GM12878 (cell line): ENCODE measurements around the gene CRYL1. TPM values are rescaled to one million over a fixed set of nuclear protein-coding genes. Genes with fewer than 3 reads are reported as not detected.
A peak's percentile ranks its signal among the peaks of the same experiment; 100 is the strongest.

Source experiments
- ATF7 ChIP-seq: fragments of 450-650 bp; IDR thresholded peaks from 2 replicates; pipeline ENCODE4 v1.6.1; 2016; ENCODE audit warnings: low read depth, mild to moderate bottlenecking
- BCL11A ChIP-seq: IDR thresholded peaks from 2 replicates; pipeline ENCODE4 v1.6.1; 2011; ENCODE audit warnings: low read depth, low read length
- EGR1 ChIP-seq, 2 experiments: IDR thresholded peaks; 1 replicate in 1 of 2; 2 replicates in 1 of 2; pipeline ENCODE4 v1.6.1; 2011 to 2012; ENCODE audit warnings: low read depth in 2 of 2, low read length in 2 of 2, borderline replicate concordance in 1 of 2, mild to moderate bottlenecking in 1 of 2, moderate library complexity in 1 of 2
- MEF2B ChIP-seq: fragments of 450-650 bp; IDR thresholded peaks from 2 replicates; pipeline ENCODE4 v1.6.1; 2018; ENCODE audit warnings: mild to moderate bottlenecking, moderate library complexity; ENCODE audit not compliant: partially characterized antibody, poor library complexity, severe bottlenecking
- MXI1 ChIP-seq: fragments of 150-350 bp; IDR thresholded peaks from 2 replicates; pipeline ENCODE4 v1.6.1; 2011; ENCODE audit warnings: low read depth, mild to moderate bottlenecking, inconsistent platforms, low read length, improper control_type of control experiment
- RELA ChIP-seq: fragments of 450-650 bp; IDR thresholded peaks from 2 replicates; pipeline ENCODE4 v1.8.0; 2014; ENCODE audit warnings: borderline replicate concordance; ENCODE audit not compliant: partially characterized antibody
- STAT3 ChIP-seq: IDR thresholded peaks from 2 replicates; pipeline ENCODE4 v1.6.1; 2011; ENCODE audit warnings: low read depth, low read length, improper control_type of control experiment
- polyA plus RNA-seq, 11 experiments: library from polyadenylated mRNA; depleted of rRNA in 4 of 11; unstranded in 6 of 11; stranded (reverse) in 5 of 11; fragments of >200 nt; fragmentation: Nextera tagmentation in 4 of 11; fragmentation: Illumina TruSeq in 1 of 11; extraction: Ambion mirVana in 4 of 11; extraction: Trizol in 1 of 11; gene quantifications; 1 replicate in 1 of 11; 2 replicates in 10 of 11; pipeline versions ENCODE4 v1.2.1 to v1.2.3, GENCODE V29; 2011 to 2016; ENCODE audit warnings: inconsistent platforms in 2 of 11, missing spikeins in 2 of 11, low read depth in 1 of 11
- total RNA-seq, 4 experiments: library from RNA; depleted of rRNA in 3 of 4; stranded (reverse); fragments of >200 nt in 3 of 4; fragmentation: Illumina TruSeq in 1 of 4; extraction: Trizol in 1 of 4; gene quantifications; 2 replicates each; pipeline versions ENCODE4 v1.2.1 to v1.2.3, GENCODE V29; 2013 to 2021
- TF ChIP-seq, protein P1 (sequence below): IDR thresholded peaks from 2 replicates; pipeline ENCODE4 v1.6.1; 2011; ENCODE audit warnings: borderline replicate concordance, low read depth, mild to moderate bottlenecking, moderate library complexity, low read length; ENCODE audit not compliant: insufficient read depth, poor library complexity, severe bottlenecking
- TF ChIP-seq, protein P2 (sequence below): fragments of 150-350 bp; IDR thresholded peaks from 2 replicates; pipeline ENCODE4 v1.6.1; 2016; ENCODE audit warnings: low read depth, low read length
- TF ChIP-seq, protein P3 (sequence below): fragments of 150-350 bp; IDR thresholded peaks from 2 replicates; pipeline ENCODE4 v1.6.1; 2014; ENCODE audit warnings: mild to moderate bottlenecking, low read depth, low read length
- TF ChIP-seq, protein P4 (sequence below): IDR thresholded peaks from 2 replicates; pipeline ENCODE4 v1.6.1; 2012; ENCODE audit warnings: low read length, inconsistent platforms
- TF ChIP-seq, protein P5 (sequence below): fragments of 450-650 bp; IDR thresholded peaks from 2 replicates; pipeline ENCODE4 v1.6.1; 2017; ENCODE audit warnings: antibody characterized with exemption, mild to moderate bottlenecking, moderate library complexity

CRYL1 gene
- total and polyA plus RNA-seq, 10 of the 15 experiments (the other 5 are each of a cell fraction or from before 2014, with no cell fraction given) = 5.5 to 36.7 (median 12.2) TPM

DNA sequence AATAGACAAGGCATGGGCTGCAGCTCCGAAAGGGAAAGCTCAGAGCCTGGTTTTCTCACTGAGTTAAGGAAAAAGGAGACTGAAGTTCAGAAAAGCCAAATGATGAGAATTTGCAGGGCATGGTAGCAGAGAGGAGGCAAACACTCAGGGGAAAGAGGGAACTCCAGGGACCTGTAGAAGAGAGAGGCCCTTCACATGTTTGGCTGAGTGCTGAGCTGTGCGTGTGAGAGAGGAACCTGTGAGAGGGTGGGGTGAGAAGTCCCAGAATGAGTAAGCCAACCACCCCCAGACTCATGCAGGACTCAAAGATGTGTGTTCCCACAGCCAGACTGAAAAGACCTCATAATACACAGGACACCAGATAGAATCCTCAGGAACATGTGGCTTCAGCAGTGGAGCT lies 2.8 kb upstream of the CRYL1 start (continued):
- peak; percentile 66 for TF ChIP-seq ATF7
- TF ChIP-seq, protein P1, sequence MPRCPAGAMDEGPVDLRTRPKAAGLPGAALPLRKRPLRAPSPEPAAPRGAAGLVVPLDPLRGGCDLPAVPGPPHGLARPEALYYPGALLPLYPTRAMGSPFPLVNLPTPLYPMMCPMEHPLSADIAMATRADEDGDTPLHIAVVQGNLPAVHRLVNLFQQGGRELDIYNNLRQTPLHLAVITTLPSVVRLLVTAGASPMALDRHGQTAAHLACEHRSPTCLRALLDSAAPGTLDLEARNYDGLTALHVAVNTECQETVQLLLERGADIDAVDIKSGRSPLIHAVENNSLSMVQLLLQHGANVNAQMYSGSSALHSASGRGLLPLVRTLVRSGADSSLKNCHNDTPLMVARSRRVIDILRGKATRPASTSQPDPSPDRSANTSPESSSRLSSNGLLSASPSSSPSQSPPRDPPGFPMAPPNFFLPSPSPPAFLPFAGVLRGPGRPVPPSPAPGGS = peak; percentile 98
- peak; percentile 64; the same call in 1 of the 2 replicates for TF ChIP-seq BCL11A
- TF ChIP-seq MEF2B = peak; percentile 100
- TF ChIP-seq, protein P2, sequence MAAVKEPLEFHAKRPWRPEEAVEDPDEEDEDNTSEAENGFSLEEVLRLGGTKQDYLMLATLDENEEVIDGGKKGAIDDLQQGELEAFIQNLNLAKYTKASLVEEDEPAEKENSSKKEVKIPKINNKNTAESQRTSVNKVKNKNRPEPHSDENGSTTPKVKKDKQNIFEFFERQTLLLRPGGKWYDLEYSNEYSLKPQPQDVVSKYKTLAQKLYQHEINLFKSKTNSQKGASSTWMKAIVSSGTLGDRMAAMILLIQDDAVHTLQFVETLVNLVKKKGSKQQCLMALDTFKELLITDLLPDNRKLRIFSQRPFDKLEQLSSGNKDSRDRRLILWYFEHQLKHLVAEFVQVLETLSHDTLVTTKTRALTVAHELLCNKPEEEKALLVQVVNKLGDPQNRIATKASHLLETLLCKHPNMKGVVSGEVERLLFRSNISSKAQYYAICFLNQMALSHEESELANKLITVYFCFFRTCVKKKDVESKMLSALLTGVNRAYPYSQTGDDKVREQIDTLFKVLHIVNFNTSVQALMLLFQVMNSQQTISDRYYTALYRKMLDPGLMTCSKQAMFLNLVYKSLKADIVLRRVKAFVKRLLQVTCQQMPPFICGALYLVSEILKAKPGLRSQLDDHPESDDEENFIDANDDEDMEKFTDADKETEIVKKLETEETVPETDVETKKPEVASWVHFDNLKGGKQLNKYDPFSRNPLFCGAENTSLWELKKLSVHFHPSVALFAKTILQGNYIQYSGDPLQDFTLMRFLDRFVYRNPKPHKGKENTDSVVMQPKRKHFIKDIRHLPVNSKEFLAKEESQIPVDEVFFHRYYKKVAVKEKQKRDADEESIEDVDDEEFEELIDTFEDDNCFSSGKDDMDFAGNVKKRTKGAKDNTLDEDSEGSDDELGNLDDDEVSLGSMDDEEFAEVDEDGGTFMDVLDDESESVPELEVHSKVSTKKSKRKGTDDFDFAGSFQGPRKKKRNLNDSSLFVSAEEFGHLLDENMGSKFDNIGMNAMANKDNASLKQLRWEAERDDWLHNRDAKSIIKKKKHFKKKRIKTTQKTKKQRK = no peak
- TF ChIP-seq, protein P3, sequence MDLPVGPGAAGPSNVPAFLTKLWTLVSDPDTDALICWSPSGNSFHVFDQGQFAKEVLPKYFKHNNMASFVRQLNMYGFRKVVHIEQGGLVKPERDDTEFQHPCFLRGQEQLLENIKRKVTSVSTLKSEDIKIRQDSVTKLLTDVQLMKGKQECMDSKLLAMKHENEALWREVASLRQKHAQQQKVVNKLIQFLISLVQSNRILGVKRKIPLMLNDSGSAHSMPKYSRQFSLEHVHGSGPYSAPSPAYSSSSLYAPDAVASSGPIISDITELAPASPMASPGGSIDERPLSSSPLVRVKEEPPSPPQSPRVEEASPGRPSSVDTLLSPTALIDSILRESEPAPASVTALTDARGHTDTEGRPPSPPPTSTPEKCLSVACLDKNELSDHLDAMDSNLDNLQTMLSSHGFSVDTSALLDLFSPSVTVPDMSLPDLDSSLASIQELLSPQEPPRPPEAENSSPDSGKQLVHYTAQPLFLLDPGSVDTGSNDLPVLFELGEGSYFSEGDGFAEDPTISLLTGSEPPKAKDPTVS = no peak
- TF ChIP-seq MXI1 = no peak
- TF ChIP-seq, protein P4, sequence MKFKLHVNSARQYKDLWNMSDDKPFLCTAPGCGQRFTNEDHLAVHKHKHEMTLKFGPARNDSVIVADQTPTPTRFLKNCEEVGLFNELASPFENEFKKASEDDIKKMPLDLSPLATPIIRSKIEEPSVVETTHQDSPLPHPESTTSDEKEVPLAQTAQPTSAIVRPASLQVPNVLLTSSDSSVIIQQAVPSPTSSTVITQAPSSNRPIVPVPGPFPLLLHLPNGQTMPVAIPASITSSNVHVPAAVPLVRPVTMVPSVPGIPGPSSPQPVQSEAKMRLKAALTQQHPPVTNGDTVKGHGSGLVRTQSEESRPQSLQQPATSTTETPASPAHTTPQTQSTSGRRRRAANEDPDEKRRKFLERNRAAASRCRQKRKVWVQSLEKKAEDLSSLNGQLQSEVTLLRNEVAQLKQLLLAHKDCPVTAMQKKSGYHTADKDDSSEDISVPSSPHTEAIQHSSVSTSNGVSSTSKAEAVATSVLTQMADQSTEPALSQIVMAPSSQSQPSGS = peak; percentile 93
- TF ChIP-seq STAT3 = no peak
- TF ChIP-seq, protein P5, sequence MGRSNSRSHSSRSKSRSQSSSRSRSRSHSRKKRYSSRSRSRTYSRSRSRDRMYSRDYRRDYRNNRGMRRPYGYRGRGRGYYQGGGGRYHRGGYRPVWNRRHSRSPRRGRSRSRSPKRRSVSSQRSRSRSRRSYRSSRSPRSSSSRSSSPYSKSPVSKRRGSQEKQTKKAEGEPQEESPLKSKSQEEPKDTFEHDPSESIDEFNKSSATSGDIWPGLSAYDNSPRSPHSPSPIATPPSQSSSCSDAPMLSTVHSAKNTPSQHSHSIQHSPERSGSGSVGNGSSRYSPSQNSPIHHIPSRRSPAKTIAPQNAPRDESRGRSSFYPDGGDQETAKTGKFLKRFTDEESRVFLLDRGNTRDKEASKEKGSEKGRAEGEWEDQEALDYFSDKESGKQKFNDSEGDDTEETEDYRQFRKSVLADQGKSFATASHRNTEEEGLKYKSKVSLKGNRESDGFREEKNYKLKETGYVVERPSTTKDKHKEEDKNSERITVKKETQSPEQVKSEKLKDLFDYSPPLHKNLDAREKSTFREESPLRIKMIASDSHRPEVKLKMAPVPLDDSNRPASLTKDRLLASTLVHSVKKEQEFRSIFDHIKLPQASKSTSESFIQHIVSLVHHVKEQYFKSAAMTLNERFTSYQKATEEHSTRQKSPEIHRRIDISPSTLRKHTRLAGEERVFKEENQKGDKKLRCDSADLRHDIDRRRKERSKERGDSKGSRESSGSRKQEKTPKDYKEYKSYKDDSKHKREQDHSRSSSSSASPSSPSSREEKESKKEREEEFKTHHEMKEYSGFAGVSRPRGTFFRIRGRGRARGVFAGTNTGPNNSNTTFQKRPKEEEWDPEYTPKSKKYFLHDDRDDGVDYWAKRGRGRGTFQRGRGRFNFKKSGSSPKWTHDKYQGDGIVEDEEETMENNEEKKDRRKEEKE = no peak
- TF ChIP-seq RELA = no peak
- TF ChIP-seq EGR1 (IDR thresholded peaks at IDR 0.05; ENCODE audit: borderline replicate concordance in 1 of 2, low read depth in 2 of 2, low read length in 2 of 2) = peak in 1 of 2 experiments; percentile 62; a peak in 1 of 3 replicates
- TF ChIP-seq, all 136 proteins: peak for 38
